ENCODE data around the gene TJP2.

The TJP2 gene

DNA sequence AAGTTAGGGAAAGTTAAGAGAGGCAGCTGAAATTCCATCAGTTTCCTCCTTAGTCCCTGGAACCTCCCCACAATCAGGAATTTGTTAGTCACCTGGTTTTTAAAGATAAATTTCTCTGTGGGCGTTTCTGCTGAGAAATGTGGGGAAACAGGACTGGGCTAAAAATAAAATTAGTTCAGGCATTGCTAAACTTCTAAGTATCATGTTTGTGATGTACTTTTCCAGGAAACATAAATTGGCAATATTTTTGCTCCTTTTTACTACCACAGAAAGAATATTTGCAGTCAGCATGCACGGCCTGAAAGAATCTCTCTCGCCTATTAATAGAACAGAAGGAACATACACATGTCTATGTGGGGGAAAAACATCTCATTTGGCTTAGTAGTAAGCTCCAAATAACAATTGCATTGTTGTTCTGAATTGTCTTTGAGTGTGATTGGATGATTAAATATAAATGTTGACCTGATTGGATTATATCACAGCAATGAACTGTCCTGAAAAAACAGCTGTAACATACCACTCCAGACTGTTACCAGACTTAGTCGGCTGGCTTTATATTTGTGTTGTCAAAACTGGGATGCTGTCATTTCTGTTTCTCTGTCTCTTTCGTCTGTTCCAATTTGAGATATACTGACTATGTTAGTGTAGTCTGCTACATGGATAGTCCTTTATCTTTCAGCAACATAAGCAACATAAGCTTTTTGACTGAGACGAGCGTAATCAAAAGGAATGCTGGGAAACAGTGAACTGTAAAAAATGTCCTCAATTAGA, 12.9 kb downstream of the TJP2 start:
- Histone ChIP-seq H3K79me2 (ENCODE audit: low read length) (peaks cover 94% of the 10 kb centered on the region), H3K4me2 (ENCODE audit: low read length) (no peak overlapping the region), H3K9ac (ENCODE audit: low read length) (no peak overlapping the region)

DNA sequence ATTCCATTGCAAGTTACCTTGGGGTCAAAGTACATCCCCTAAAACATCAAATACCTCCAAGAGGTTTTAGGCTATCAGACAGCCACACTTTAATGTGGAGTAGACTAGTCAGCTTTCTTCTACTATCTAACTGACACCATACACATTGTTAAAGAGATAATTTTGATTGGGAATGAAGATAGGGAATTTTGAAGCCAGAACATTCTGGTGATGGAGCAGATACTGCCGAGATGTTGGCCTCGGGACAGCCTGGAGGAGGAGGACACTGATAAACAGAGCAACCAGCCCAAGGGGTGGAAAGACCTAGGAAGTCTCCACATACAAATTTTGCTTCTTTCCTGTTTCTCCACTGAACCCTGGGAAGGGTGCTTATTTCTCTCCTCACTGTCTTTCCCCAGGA, 14.9 kb downstream of the TJP2 start:
- H3K4me2 ChIP-seq (ENCODE audit: low read length): no peak overlapping the region
- H3K9me3 ChIP-seq (ENCODE audit: insufficient read depth, low read length): no peaks in the 10 kb centered on the region
- H3K36me3 ChIP-seq (replicated peaks; ENCODE audit: low read depth, low read length): peaks cover 8% of the 10 kb centered on the region
- H4K20me1 ChIP-seq (ENCODE audit: insufficient read depth, low read length): peaks cover 87% of the 10 kb centered on the region
- H3K4me3 ChIP-seq (ENCODE audit: low read length): no peak overlapping the region
- H3K4me1 ChIP-seq (ENCODE audit: low read length): peaks cover 22% of the 10 kb centered on the region
- H3K9ac ChIP-seq (ENCODE audit: low read length): no peak overlapping the region
- H3K79me2 ChIP-seq (ENCODE audit: low read length): peaks cover 93% of the 10 kb centered on the region
- no peak overlapping the region for H2AFZ ChIP-seq (ENCODE audit: low read depth, low read length)
- TF ChIP-seq EZH2phosphoT487 (IDR thresholded peaks at IDR 0.05; ENCODE audit: low read depth): no peak
- TF ChIP-seq, protein P1, sequence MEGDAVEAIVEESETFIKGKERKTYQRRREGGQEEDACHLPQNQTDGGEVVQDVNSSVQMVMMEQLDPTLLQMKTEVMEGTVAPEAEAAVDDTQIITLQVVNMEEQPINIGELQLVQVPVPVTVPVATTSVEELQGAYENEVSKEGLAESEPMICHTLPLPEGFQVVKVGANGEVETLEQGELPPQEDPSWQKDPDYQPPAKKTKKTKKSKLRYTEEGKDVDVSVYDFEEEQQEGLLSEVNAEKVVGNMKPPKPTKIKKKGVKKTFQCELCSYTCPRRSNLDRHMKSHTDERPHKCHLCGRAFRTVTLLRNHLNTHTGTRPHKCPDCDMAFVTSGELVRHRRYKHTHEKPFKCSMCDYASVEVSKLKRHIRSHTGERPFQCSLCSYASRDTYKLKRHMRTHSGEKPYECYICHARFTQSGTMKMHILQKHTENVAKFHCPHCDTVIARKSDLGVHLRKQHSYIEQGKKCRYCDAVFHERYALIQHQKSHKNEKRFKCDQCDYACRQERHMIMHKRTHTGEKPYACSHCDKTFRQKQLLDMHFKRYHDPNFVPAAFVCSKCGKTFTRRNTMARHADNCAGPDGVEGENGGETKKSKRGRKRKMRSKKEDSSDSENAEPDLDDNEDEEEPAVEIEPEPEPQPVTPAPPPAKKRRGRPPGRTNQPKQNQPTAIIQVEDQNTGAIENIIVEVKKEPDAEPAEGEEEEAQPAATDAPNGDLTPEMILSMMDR (IDR thresholded peaks at IDR 0.05; ENCODE audit: low read depth, low read length): no peak
- H3K27me3 ChIP-seq (ENCODE audit: low read depth, low read length): no peaks in the 10 kb centered on the region
- H3K27ac ChIP-seq (ENCODE audit: low read length): no peak overlapping the region

More for the DNA sequence above, 12.9 kb downstream of the TJP2 start:
- no peak for TF ChIP-seq EZH2phosphoT487 (IDR thresholded peaks at IDR 0.05; ENCODE audit: low read depth)
- TF ChIP-seq, protein P1 (IDR thresholded peaks at IDR 0.05; ENCODE audit: low read depth, low read length): no peak
- H3K4me1 ChIP-seq (ENCODE audit: low read length): peaks cover 13% of the 10 kb centered on the region
- no peak overlapping the region for H3K4me3 ChIP-seq (ENCODE audit: low read length)
- H4K20me1 ChIP-seq (ENCODE audit: insufficient read depth, low read length): peaks cover 84% of the 10 kb centered on the region
- no peaks in the 10 kb centered on the region for H3K9me3 ChIP-seq (ENCODE audit: insufficient read depth, low read length)
- H3K27me3 ChIP-seq (ENCODE audit: low read depth, low read length): no peaks in the 10 kb centered on the region
- peaks cover 19% of the 10 kb centered on the region for H3K36me3 ChIP-seq (replicated peaks; ENCODE audit: low read depth, low read length)
- H3K27ac ChIP-seq (ENCODE audit: low read length): no peak overlapping the region
- H2AFZ ChIP-seq (ENCODE audit: low read depth, low read length): no peak overlapping the region

DNA sequence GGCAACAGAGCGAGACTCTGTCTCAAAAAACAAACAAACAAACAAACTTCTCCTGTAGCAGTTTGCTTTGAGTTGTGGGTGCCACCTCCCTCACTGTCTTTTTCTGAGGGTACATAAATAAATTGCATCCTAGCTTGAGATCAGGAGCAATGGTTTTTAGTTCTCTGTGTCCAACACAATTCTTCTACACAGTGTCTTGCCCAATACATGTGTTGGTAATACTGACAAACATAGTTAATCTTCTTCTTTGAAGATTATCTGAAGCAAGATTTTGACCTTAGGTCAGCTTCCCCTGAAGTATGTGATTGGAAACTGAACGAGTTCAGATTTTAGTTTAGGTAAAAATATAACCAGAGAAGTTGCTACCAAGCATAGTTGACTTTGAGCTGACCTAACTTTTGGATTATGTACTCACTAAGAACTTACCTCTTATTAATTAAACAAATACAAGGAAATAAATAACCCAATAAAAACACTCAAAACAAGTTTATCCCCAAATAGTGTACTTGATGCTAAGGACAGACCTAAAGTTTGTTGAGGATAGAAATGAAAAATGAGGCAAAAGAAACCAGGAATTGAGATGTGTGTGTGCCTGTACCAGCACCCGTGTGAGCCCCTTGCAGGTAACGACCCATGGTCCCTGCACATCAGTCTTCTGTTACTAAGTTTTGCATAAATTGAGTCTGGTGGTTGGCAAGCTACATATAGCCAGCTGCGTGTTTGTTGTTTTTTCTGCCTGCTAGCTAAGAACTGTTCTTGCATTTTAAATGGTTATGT, 16.2 kb downstream of the TJP2 start:
- Histone ChIP-seq H3K36me3 (replicated peaks; ENCODE audit: low read depth, low read length) (peaks cover under 1% of the 10 kb centered on the region), H3K4me3 (ENCODE audit: low read length) (no peak overlapping the region), H3K4me2 (ENCODE audit: low read length) (peak overlapping the region; percentile 28; the same call in 1 of the 2 replicates), H3K9me3 (ENCODE audit: insufficient read depth, low read length) (no peaks in the 10 kb centered on the region), H3K9ac (ENCODE audit: low read length) (no peak overlapping the region), H4K20me1 (ENCODE audit: insufficient read depth, low read length) (peaks cover 91% of the 10 kb centered on the region), H3K4me1 (ENCODE audit: low read length) (peaks cover 32% of the 10 kb centered on the region), H3K79me2 (ENCODE audit: low read length) (peaks cover 93% of the 10 kb centered on the region), H3K27ac (ENCODE audit: low read length) (no peak overlapping the region), H2AFZ (ENCODE audit: low read depth, low read length) (no peak overlapping the region), H3K27me3 (ENCODE audit: low read depth, low read length) (no peaks in the 10 kb centered on the region)
- TF ChIP-seq, protein P1 (IDR thresholded peaks at IDR 0.05; ENCODE audit: low read depth, low read length): no peak
- no peak for TF ChIP-seq EZH2phosphoT487 (IDR thresholded peaks at IDR 0.05; ENCODE audit: low read depth)

DNA sequence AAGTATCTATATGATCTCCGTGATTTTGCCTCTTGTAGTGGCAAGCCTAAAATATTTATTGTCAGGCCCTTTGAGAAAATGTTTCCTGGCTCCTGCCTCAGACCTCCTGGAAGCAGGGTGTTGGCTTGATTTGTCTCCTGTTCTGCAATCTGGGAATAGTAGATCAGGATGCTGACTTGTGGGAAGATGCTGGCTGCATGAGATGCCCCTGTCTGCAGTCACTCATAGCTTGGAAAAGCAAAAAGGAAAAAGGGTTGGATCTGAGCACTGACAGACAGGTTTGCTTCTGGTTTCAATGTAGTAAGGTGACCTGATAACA, 16.7 kb downstream of the TJP2 start:
- no peak overlapping the region for H3K9ac ChIP-seq (ENCODE audit: low read length)
- H3K4me3 ChIP-seq (ENCODE audit: low read length): no peak overlapping the region
- H3K27me3 ChIP-seq (ENCODE audit: low read depth, low read length): no peaks in the 10 kb centered on the region
- peaks cover 37% of the 10 kb centered on the region for H3K4me1 ChIP-seq (ENCODE audit: low read length)
- no peaks in the 10 kb centered on the region for H3K9me3 ChIP-seq (ENCODE audit: insufficient read depth, low read length)
- H3K27ac ChIP-seq (ENCODE audit: low read length): no peak overlapping the region
- no peak overlapping the region for H2AFZ ChIP-seq (ENCODE audit: low read depth, low read length)
- peaks cover 94% of the 10 kb centered on the region for H4K20me1 ChIP-seq (ENCODE audit: insufficient read depth, low read length)
- peak overlapping the region; percentile 28; the same call in 1 of the 2 replicates for H3K4me2 ChIP-seq (ENCODE audit: low read length)
- H3K79me2 ChIP-seq (ENCODE audit: low read length): peaks cover 94% of the 10 kb centered on the region
- TF ChIP-seq, protein P1 (IDR thresholded peaks at IDR 0.05; ENCODE audit: low read depth, low read length): no peak
- TF ChIP-seq EZH2phosphoT487 (IDR thresholded peaks at IDR 0.05; ENCODE audit: low read depth): no peak
- H3K36me3 ChIP-seq (replicated peaks; ENCODE audit: low read depth, low read length): peaks cover 4% of the 10 kb centered on the region
